ENCODE measurements around the gene CFAP54.
"Not testable (repeated sequence)": the region's sequence is repeated elsewhere in the genome, so short reads cannot be mapped to it uniquely, and the experiment has no call there.

The CFAP54 gene, protein sequence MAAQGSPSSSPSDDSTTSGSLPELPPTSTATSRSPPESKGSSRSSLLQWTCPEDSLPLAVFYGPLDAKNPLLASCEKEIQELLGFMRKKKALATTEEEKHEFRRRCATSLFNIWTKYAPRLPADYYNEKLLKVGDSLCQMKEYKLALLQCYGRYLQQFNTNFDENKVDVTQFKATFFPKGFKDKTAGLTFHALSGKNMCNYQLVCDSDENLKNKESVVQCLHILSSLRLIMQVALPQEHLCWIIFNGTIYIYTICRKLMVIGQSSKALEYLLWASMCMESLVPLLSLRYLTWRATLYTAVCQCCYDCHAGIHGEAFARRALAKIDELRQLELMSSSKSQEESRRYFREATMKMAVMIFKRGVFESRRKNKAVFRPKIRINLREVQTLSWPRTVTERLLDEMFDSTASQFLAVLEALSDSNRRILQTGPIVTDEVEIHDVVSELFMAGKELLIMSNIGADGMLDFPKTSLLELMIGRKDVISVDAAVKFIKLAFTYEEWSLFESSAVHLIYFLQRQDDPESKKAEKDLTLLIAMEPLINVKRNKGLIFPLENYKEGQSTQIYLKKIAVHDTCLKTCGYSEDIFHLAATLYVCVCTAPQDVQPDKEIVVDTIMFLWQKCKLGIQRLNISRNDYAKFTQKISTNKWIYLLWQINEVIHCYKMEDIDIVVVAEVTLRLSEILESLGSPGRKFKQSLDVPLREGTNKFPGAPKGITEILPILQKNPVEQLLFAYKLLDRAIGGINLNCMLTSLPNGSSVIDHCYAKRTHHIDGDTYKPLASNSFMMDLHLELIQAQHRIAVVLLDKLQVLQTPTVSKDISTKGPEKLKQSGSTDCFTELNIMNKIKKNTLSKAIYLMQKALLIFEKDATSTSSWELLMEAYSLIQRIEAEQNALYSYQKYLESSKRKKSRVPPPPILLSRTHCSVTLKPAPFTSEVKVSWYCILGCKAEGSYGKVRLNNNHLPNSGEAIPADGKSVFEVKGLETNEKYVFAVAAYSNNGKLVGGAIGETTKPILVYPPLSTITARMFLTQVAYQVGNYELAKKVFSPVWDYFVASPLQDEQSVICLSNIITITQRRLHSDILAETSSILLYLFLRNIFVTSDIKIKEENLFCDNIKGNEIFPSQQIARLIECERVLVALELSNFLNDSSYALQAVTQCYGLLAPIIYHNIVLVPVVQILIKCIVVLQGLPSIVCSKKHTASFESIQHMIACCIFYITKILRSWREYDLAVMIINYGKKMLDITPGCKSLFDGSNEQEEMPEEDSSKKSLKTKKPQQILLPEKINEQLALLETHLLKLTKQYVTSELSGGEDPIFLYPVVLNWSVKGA (N-terminal part only)

GRCh38 chr12:96489392-96490056 lies at the start of gene CFAP54:
Gene CFAP54, plus strand, starts transcription at chr12:96489577. Its CDS starts 33 bp downstream, at chr12:96489610.
- peak; percentile 87 to 92 for DNase-seq (ENCODE audit: extremely low read depth in 1 of 2, low read depth in 1 of 2)

DNA sequence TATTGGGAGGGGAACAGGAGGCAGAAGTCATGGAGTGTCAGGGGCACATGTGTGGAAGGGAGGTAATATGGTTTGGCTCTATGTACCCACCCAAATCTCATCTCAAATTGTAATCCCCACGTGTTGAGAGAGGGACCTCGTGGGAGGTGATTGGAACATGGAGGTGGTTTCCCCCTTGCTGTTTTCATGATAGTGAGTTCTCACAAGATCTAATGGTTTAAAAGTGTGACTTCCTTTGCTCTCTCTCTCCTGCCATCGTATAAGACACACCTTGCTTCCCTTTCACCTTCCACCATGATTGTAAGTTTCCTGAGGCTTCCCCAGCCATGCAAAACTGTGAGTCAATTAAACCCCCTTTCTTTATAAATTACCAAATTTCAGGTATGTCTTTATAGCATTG lies 47.6 kb upstream of the CFAP54 start:
- no peak for DNase-seq (ENCODE audit: extremely low read depth in 1 of 2, low read depth in 1 of 2)

- no peak for DNase-seq (ENCODE audit: extremely low read depth in 1 of 2, low read depth in 1 of 2)
Measured at GRCh38 chr12:96442906-96443305, 46.5 kb upstream of the CFAP54 start.

DNA sequence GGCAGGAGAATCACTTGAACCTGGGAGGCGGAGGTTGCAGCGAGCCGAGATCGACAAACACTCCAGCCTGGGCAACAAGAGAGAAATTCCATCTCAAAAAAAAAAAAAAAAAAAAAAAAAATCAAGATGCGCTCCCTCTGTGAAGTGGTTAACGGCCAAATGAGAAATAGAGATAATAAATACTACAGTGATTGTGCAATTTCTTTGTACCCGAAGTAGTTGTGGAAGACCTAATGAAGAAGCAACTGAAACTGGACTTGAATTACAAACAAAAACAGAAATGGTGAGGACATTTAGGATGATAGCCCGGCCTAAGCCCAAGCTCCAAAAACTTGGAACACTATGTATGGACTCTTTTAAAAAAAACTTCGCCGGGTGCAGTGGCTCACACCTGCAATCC lies 45.0 kb upstream of the CFAP54 start:
- no peak for DNase-seq (ENCODE audit: extremely low read depth in 1 of 2, low read depth in 1 of 2)

GRCh38 chr12:96445691-96446583 lies 43.4 kb upstream of the CFAP54 start:
- DNase-seq (ENCODE audit: extremely low read depth in 1 of 2, low read depth in 1 of 2), result peak; percentile 9 to 27

- DNase-seq (ENCODE audit: extremely low read depth in 1 of 2, low read depth in 1 of 2), result no peak
Measured at GRCh38 chr12:96447256-96447655, 42.1 kb upstream of the CFAP54 start.

DNA sequence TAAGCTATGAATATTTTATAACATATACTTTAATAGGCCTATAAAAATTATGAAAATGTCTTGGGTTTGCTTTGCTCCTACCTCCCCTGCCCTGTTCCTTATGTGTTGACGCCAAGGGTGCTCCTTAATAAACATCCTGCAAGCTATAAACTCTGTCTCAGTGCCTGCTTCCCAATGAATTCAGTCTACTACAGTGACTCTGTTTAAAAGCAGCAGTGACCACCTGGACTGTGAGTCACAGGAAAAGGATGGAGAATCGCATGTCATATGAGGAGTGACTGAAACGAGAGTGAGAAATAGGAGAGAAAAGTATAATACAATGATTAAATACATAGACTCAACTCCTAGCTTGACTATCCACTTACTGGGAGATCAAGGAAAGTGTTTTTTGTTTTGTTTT lies 41.1 kb upstream of the CFAP54 start:
- no peak for DNase-seq (ENCODE audit: extremely low read depth in 1 of 2, low read depth in 1 of 2)

GRCh38 chr12:96452261-96452922 lies 37.0 kb upstream of the CFAP54 start:
- DNase-seq (ENCODE audit: extremely low read depth in 1 of 2, low read depth in 1 of 2), result no peak

DNA sequence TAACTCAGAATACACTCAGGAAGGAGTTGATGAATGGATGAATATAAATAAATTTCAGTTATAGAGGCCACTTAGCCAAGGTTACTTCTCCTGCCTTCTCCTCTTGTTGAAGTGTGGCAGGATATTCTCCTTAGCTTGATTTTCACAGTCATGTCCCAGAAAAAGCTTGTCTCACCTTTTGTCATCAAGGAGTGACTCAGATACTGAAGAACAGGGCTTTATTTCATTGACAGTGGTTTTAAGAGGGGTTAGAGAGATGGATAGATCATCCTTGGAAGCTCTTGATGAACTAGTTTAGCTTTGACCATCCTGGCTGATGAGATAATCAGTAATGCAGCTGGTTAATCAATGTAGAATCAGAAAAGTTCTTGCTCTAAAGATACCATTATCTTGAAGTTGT lies 35.0 kb upstream of the CFAP54 start:
- no peak for DNase-seq (ENCODE audit: extremely low read depth in 1 of 2, low read depth in 1 of 2)

DNA sequence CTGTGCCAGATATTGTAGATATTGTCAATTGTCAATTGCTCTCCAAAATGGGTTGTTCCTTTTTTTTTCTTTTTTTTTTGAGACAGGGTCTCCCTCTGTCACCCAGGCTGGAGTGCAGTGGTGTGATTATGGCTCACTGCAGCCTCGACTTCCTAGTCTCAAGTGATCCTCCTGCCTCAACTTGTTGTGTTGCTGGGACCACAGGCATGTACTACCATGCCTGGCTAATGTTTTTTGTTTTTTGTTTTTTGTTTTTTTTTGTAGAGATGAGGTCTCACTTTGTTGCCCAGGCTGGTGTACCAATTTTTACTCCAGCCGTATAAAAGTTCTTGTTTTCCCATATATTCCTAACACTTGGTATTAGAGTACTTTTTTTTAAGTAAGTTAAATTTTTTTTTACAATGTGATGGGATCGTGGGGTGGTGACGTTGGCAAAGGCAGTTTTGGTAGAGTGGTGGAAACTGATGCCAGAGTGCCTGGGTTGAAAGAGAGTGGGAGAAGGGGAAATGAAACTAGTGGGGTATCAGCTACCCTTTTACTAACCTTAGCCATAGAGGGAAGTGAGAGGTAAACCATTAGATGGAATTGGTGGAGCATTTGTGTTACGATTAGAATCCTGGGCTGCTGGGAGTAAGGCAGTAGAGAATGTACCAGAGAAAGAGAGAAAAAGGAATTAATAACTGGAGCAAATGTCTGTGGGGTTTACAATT lies 33.0 kb upstream of the CFAP54 start:
- no peak for DNase-seq (ENCODE audit: extremely low read depth in 1 of 2, low read depth in 1 of 2)

DNA sequence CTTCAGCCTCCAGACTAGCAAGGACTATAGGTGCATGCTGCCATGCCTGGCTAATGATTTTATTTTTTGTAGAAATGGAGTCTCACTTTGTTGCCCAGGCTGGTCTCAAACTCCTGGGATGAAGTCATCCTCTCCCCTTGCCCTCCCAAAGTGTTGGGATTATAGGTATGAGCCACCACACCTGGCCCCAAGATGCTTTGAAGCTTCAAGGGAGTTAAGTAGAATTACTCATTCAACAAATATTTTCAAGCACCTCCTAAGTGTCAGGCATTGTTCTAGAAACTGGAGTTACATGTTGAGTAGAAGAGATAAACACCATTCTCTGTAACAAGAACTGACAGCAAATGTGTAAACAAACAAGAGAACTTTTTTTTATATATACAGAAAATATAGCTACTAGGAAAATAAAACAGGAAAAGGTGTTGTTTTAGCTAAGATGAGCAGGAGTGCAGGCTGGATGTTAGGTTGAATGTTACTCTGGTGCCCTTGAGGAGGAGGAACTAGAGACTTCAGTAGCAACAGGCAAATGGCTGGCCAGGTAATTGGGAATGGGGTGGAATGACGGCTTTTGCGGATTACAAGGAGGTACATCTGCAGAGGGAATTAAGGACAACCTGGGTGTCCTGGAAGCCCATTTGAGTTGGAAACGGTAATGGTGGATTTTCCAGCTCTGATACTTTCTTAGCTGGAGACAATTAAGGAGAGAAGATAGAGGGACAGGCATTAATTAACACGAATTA lies 32.0 kb upstream of the CFAP54 start:
- DNase-seq (ENCODE audit: extremely low read depth in 1 of 2, low read depth in 1 of 2), result no peak

- DNase-seq (ENCODE audit: extremely low read depth in 1 of 2, low read depth in 1 of 2), result not testable (repeated sequence)
Measured at GRCh38 chr12:96459281-96459680, 30.1 kb upstream of the CFAP54 start.

DNA sequence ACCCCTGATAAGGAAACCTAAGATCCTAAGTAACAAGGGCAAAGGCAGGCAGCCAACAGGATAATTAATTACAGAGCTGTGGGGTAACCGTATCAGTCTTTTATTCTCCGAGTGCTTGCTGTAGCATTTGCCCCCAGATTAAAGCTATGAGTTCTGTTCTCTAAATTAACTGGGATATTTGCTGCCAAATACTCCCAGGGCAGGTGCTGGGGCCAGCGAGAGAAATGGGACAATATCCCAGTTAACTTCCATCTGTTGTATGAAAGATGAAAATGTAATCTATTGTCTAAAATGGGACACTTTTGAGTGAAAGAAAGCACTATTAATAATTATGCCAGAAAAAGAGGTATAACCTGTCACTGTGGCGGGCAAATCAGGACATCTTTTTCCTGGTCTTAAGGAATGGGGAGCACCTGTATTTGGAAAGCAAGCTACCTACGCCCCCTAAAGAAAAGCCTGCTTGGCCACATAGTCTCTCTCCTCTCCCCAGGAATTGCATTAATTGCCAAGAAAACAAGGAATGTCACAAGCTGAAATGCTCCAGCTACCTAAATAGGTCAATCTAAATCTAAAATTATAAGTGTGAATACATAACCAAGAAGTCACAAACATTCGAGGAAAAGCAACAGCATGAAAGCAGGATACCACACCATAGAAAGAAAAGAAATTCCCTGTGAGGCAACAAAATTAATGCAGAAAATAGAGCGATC lies 26.7 kb upstream of the CFAP54 start:
- no peak for DNase-seq (ENCODE audit: extremely low read depth in 1 of 2, low read depth in 1 of 2)

GRCh38 chr12:96465896-96466295 lies 23.5 kb upstream of the CFAP54 start:
- DNase-seq (ENCODE audit: extremely low read depth in 1 of 2, low read depth in 1 of 2), result no peak

- no peak for DNase-seq (ENCODE audit: extremely low read depth in 1 of 2, low read depth in 1 of 2)
Measured at GRCh38 chr12:96466939-96467751, 22.2 kb upstream of the CFAP54 start.

GRCh38 chr12:96471368-96472050 lies 17.9 kb upstream of the CFAP54 start:
- DNase-seq (ENCODE audit: extremely low read depth in 1 of 2, low read depth in 1 of 2), result no peak
